Measurements from ENCODE around the gene WIPF3. TPM values are rescaled to one million over a fixed set of nuclear protein-coding genes. Genes with fewer than 3 reads are reported as not detected.

WIPF3 gene
- total and polyA plus RNA-seq, 2 experiments from 2014 or later = 1.4 to 2.8 TPM

GRCh38 chr7:29915481-29916215 lies 109.3 kb downstream of the WIPF3 start:
- Histone ChIP-seq H3K4me1 (ENCODE audit: low read depth) (peaks cover 8% of the 10 kb centered on the region), H3K4me3 (no peak overlapping the region), H3K27ac (no peak overlapping the region), H3K36me3 (no peaks in the 10 kb centered on the region), H3K9me3 (ENCODE audit: low read depth) (no peaks in the 10 kb centered on the region), H3K27me3 (no peaks in the 10 kb centered on the region)
- peak in 1 of 2 donors; percentile 11 for DNase-seq (ENCODE audit: low read depth in 1 of 2, low spot score in 1 of 2)
- TF ChIP-seq, protein P1, sequence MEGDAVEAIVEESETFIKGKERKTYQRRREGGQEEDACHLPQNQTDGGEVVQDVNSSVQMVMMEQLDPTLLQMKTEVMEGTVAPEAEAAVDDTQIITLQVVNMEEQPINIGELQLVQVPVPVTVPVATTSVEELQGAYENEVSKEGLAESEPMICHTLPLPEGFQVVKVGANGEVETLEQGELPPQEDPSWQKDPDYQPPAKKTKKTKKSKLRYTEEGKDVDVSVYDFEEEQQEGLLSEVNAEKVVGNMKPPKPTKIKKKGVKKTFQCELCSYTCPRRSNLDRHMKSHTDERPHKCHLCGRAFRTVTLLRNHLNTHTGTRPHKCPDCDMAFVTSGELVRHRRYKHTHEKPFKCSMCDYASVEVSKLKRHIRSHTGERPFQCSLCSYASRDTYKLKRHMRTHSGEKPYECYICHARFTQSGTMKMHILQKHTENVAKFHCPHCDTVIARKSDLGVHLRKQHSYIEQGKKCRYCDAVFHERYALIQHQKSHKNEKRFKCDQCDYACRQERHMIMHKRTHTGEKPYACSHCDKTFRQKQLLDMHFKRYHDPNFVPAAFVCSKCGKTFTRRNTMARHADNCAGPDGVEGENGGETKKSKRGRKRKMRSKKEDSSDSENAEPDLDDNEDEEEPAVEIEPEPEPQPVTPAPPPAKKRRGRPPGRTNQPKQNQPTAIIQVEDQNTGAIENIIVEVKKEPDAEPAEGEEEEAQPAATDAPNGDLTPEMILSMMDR (IDR thresholded peaks at IDR 0.05; ENCODE audit: low read depth, low read length) = no peak

- H3K4me3 ChIP-seq = no peak overlapping the region
- H3K36me3 ChIP-seq = peaks cover 7% of the 10 kb centered on the region
- no peaks in the 10 kb centered on the region for H3K27me3 ChIP-seq
- peaks cover 8% of the 10 kb centered on the region for H3K4me1 ChIP-seq (ENCODE audit: low read depth)
- no peak for DNase-seq (ENCODE audit: low read depth in 1 of 2, low spot score in 1 of 2)
- TF ChIP-seq, protein P1 (IDR thresholded peaks at IDR 0.05; ENCODE audit: low read depth, low read length) = no peak
- H3K9me3 ChIP-seq (ENCODE audit: low read depth) = no peaks in the 10 kb centered on the region
- no peak overlapping the region for H3K27ac ChIP-seq
These were observed 111.3 kb downstream of the WIPF3 start for GRCh38 chr7:29917641-29918040.

GRCh38 chr7:29918850-29919249 lies 112.5 kb downstream of the WIPF3 start:
- no peak overlapping the region for H3K4me3 ChIP-seq
- TF ChIP-seq, protein P1 (IDR thresholded peaks at IDR 0.05; ENCODE audit: low read depth, low read length) = no peak
- H3K27me3 ChIP-seq = no peaks in the 10 kb centered on the region
- H3K27ac ChIP-seq = no peak overlapping the region
- DNase-seq (ENCODE audit: low read depth in 1 of 2, low spot score in 1 of 2) = no peak
- peaks cover 8% of the 10 kb centered on the region for H3K4me1 ChIP-seq (ENCODE audit: low read depth)
- peaks cover 8% of the 10 kb centered on the region for H3K36me3 ChIP-seq
- H3K9me3 ChIP-seq (ENCODE audit: low read depth) = no peaks in the 10 kb centered on the region

- TF ChIP-seq, protein P1 (IDR thresholded peaks at IDR 0.05; ENCODE audit: low read depth, low read length) = no peak
- Histone ChIP-seq H3K4me3 (no peak overlapping the region), H3K9me3 (ENCODE audit: low read depth) (no peaks in the 10 kb centered on the region), H3K27me3 (no peaks in the 10 kb centered on the region), H3K36me3 (peaks cover 8% of the 10 kb centered on the region), H3K4me1 (ENCODE audit: low read depth) (peaks cover 8% of the 10 kb centered on the region), H3K27ac (no peak overlapping the region)
- DNase-seq (ENCODE audit: low read depth in 1 of 2, low spot score in 1 of 2) = no peak
These were observed 113.5 kb downstream of the WIPF3 start for GRCh38 chr7:29919790-29920189.

DNA sequence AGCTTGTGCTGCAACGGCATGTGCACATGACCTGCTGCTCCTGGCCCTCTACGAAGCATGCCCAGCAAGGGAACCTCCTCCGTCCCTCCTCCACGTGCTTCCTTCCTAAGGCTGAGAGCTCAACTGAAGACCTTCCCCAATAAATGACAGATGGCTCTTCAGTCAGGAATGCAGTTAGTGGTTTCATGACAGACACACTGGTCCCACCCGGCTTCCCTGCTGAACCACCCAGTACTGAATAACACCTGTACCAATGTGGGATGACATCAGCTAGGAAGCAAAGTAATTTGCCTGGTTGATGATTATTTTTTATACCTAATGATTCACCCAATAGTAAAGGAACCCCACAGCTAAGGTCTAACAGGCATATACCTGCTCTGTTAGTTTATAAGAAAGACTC lies 114.2 kb downstream of the WIPF3 start:
- TF ChIP-seq, protein P1 (IDR thresholded peaks at IDR 0.05; ENCODE audit: low read depth, low read length) = no peak
- Histone ChIP-seq H3K27me3 (no peaks in the 10 kb centered on the region), H3K4me3 (no peak overlapping the region), H3K36me3 (peaks cover 8% of the 10 kb centered on the region), H3K4me1 (ENCODE audit: low read depth) (peaks cover 5% of the 10 kb centered on the region), H3K27ac (no peak overlapping the region), H3K9me3 (ENCODE audit: low read depth) (no peaks in the 10 kb centered on the region)
- no peak for DNase-seq (ENCODE audit: low read depth in 1 of 2, low spot score in 1 of 2)
